ENCODE data around the gene CNTD1. TPM values are rescaled to one million over a fixed set of nuclear protein-coding genes. Genes with fewer than 3 reads are reported as not detected.

Gene CNTD1
- total RNA-seq, 1 experiment from 2014 or later = not detected

- CTCF ChIA-PET = interaction anchor here (0.6 kb wide), 1 partner anchor 10 kb away, joined by 3 read pairs; no protein-coding TSS in a partner anchor
- no peak overlapping the region for H3K4me2 ChIP-seq
- H2AFZ ChIP-seq = no peak overlapping the region
- POLR2A ChIA-PET (ENCODE audit: unreplicated experiment) = interaction anchor here (0.6 kb wide), 1 partner anchor 91 kb away, joined by 6 read pairs; the partner anchor contains the start of gene AOC3
- intact Hi-C loops (cut with micrococcal nuclease; ENCODE audit: unreplicated experiment) = no loop called here
- no peaks in the 10 kb centered on the region for H3K9me2 ChIP-seq (ENCODE audit: insufficient read depth)
- no peaks in the 10 kb centered on the region for H3K79me2 ChIP-seq (ENCODE audit: low read depth)
- no peak for DNase-seq
- H3K27me3 ChIP-seq (ENCODE audit: insufficient read depth, low read depth) = peaks cover 17% of the 10 kb centered on the region
- no peak for TF ChIP-seq CTCF (conservative IDR thresholded peaks at IDR 0.05)
- no peak for TF ChIP-seq EZH2 (IDR thresholded peaks at IDR 0.05; ENCODE audit: low read depth)
- H4K20me1 ChIP-seq (ENCODE audit: insufficient read depth) = no peaks in the 10 kb centered on the region
- no peaks in the 10 kb centered on the region for H3F3A ChIP-seq (ENCODE audit: insufficient read depth, low read depth)
- no peaks in the 10 kb centered on the region for H3K36me3 ChIP-seq (ENCODE audit: low read depth)
- H3K4me1 ChIP-seq (replicated peaks; ENCODE audit: insufficient read depth) = no peaks in the 10 kb centered on the region
- H3K27ac ChIP-seq = no peak overlapping the region
- BruUV-seq (replicated peaks) = no TSS peak
- H3K4me3 ChIP-seq = no peak overlapping the region
- H3K9me3 ChIP-seq (ENCODE audit: insufficient read depth, low read depth) = no peaks in the 10 kb centered on the region
Measured at GRCh38 chr17:42759982-42760651, 38.5 kb upstream of the CNTD1 start.

GRCh38 chr17:42760652-42761581 is 37.7 kb upstream of the CNTD1 start, which contains the start of gene RAMP2:
RAMP2 (plus strand) TSS chr17:42761227; CDS start chr17:42761262, 35 bp downstream.
- H3K4me2 ChIP-seq = peak within 1 kb of the TSS; percentile 53
- BruUV-seq (replicated peaks) = no TSS peak
- TF ChIP-seq EZH2 (IDR thresholded peaks at IDR 0.05; ENCODE audit: low read depth) (no peak), CTCF (conservative IDR thresholded peaks at IDR 0.05) (no peak)
- H3K79me2 ChIP-seq (ENCODE audit: low read depth) = no peaks in the 10 kb centered on the region
- no peaks in the 10 kb centered on the region for H3K9me3 ChIP-seq (ENCODE audit: insufficient read depth, low read depth)
- H4K20me1 ChIP-seq (ENCODE audit: insufficient read depth) = no peaks in the 10 kb centered on the region
- no peaks in the 10 kb centered on the region for H3F3A ChIP-seq (ENCODE audit: insufficient read depth, low read depth)
- ChIA-PET CTCF (no interaction called here), POLR2A (ENCODE audit: unreplicated experiment) (no interaction called here)
- peaks cover 17% of the 10 kb centered on the region for H3K27me3 ChIP-seq (ENCODE audit: insufficient read depth, low read depth)
- H3K36me3 ChIP-seq (ENCODE audit: low read depth) = no peaks in the 10 kb centered on the region
- intact Hi-C loops (cut with micrococcal nuclease; ENCODE audit: unreplicated experiment) = no loop called here
- peak within 1 kb of the TSS; percentile 18; the same call in 1 of the 2 replicates for H3K4me3 ChIP-seq
- peak in 1 of 2 experiments; percentile 18 for DNase-seq
- H2AFZ ChIP-seq = no peak within 1 kb of the TSS
- H3K4me1 ChIP-seq (replicated peaks; ENCODE audit: insufficient read depth) = no peaks in the 10 kb centered on the region
- H3K27ac ChIP-seq = no peak within 1 kb of the TSS
- H3K9me2 ChIP-seq (ENCODE audit: insufficient read depth) = no peaks in the 10 kb centered on the region

GRCh38 chr17:42761638-42762037 is 37.0 kb upstream of the CNTD1 start:
- Histone ChIP-seq H3F3A (ENCODE audit: insufficient read depth, low read depth) (no peaks in the 10 kb centered on the region), H3K36me3 (ENCODE audit: low read depth) (no peaks in the 10 kb centered on the region), H3K79me2 (ENCODE audit: low read depth) (no peaks in the 10 kb centered on the region), H3K4me1 (replicated peaks; ENCODE audit: insufficient read depth) (no peaks in the 10 kb centered on the region), H4K20me1 (ENCODE audit: insufficient read depth) (no peaks in the 10 kb centered on the region), H3K27ac (no peak overlapping the region), H3K9me2 (ENCODE audit: insufficient read depth) (no peaks in the 10 kb centered on the region), H3K9me3 (ENCODE audit: insufficient read depth, low read depth) (no peaks in the 10 kb centered on the region), H3K4me2 (no peak overlapping the region; the same call in 1 of the 2 replicates), H3K27me3 (ENCODE audit: insufficient read depth, low read depth) (peaks cover 17% of the 10 kb centered on the region), H2AFZ (no peak overlapping the region), H3K4me3 (no peak overlapping the region)
- DNase-seq = no peak
- ChIA-PET POLR2A (ENCODE audit: unreplicated experiment) (no interaction called here), CTCF (no interaction called here)
- TF ChIP-seq EZH2 (IDR thresholded peaks at IDR 0.05; ENCODE audit: low read depth) = no peak
- no peak for TF ChIP-seq CTCF (conservative IDR thresholded peaks at IDR 0.05)
- intact Hi-C loops (cut with micrococcal nuclease; ENCODE audit: unreplicated experiment) = loop anchor here (2.0 kb wide), 1 partner anchor 41 kb away; no protein-coding TSS in a partner anchor
- no TSS peak for BruUV-seq (replicated peaks)

Measured in PC-9 (cell line).